Measurements from ENCODE around the gene PPP1R7. TPM values are rescaled to one million over a fixed set of nuclear protein-coding genes. Genes with fewer than 3 reads are reported as not detected.

PPP1R7 gene
- total RNA-seq, 1 experiment from 2014 or later: 49.1 TPM

GRCh38 chr2:241161646-241162281 is 11.5 kb downstream of the PPP1R7 start:
- H3K4me3 Mint-ChIP-seq: no peak overlapping the region
- no peak overlapping the region for H3K27ac Mint-ChIP-seq
- H3K27me3 Mint-ChIP-seq (ENCODE audit: low read depth): no peaks in the 10 kb centered on the region
- ATAC-seq (no peak), DNase-seq (ENCODE audit: low spot score) (no peak)
- TF ChIP-seq ZNF532 (CRISPR knock-in tag; IDR thresholded peaks at IDR 0.05; ENCODE audit: borderline replicate concordance): no peak
- TF ChIP-seq CREM (CRISPR knock-in tag; IDR thresholded peaks at IDR 0.05): no peak
- no peak for TF ChIP-seq MAX (CRISPR knock-in tag; IDR thresholded peaks at IDR 0.05)
- TF ChIP-seq TCF7 (CRISPR knock-in tag; IDR thresholded peaks at IDR 0.05; ENCODE audit: low read depth): no peak
- no peak for TF ChIP-seq E2F4 (CRISPR knock-in tag; IDR thresholded peaks at IDR 0.05; ENCODE audit: borderline replicate concordance, low read depth)
- CTCF ChIA-PET: interaction anchor here (0.5 kb wide), 1 partner anchor 360 kb away, joined by 4 read pairs; no protein-coding TSS in a partner anchor
- 0 out of 2 replicates have a peak, but pooled peaks cover 3% of the 10 kb centered on the region for H3K4me1 Mint-ChIP-seq
- no peaks in the 10 kb centered on the region for H3K9me3 Mint-ChIP-seq
- POLR2A ChIA-PET: no interaction called here
- peaks cover 12% of the 10 kb centered on the region; the same call in 1 of the 2 replicates for H3K36me3 Mint-ChIP-seq

GRCh38 chr2:241163601-241164118 is 13.4 kb downstream of the PPP1R7 start:
- H3K27me3 Mint-ChIP-seq (ENCODE audit: low read depth): no peaks in the 10 kb centered on the region
- no peak overlapping the region for H3K27ac Mint-ChIP-seq
- ATAC-seq (no peak), DNase-seq (ENCODE audit: low spot score) (no peak)
- peaks cover 14% of the 10 kb centered on the region for H3K36me3 Mint-ChIP-seq
- no peaks in the 10 kb centered on the region for H3K4me1 Mint-ChIP-seq
- H3K4me3 Mint-ChIP-seq: no peak overlapping the region
- H3K9me3 Mint-ChIP-seq: no peaks in the 10 kb centered on the region
- ChIA-PET CTCF (interaction anchor here (0.6 kb wide), 1 partner anchor 33 kb away, joined by 3 read pairs; no protein-coding TSS in a partner anchor), POLR2A (no interaction called here)
- no peak for TF ChIP-seq NFE2L1 (CRISPR knock-in tag; IDR thresholded peaks at IDR 0.05)
- no peak for TF ChIP-seq ZNF281 (CRISPR knock-in tag; IDR thresholded peaks at IDR 0.05)
- TF ChIP-seq FOXP1 (CRISPR knock-in tag; IDR thresholded peaks at IDR 0.05; ENCODE audit: borderline replicate concordance): no peak
- TF ChIP-seq JAZF1 (CRISPR knock-in tag; IDR thresholded peaks at IDR 0.05): no peak
- TF ChIP-seq ZBTB43 (CRISPR knock-in tag; IDR thresholded peaks at IDR 0.05): no peak
- TF ChIP-seq RORB (CRISPR knock-in tag; IDR thresholded peaks at IDR 0.05): no peak
- TF ChIP-seq FOXJ3 (CRISPR knock-in tag; IDR thresholded peaks at IDR 0.05; ENCODE audit: borderline replicate concordance): no peak
- TF ChIP-seq IRF1 (CRISPR knock-in tag; IDR thresholded peaks at IDR 0.05): no peak
- TF ChIP-seq MXD4 (CRISPR knock-in tag; IDR thresholded peaks at IDR 0.05; ENCODE audit: borderline replicate concordance): no peak
- no peak for TF ChIP-seq EMX1 (CRISPR knock-in tag; IDR thresholded peaks at IDR 0.05)
- no peak for TF ChIP-seq TEAD4 (CRISPR knock-in tag; IDR thresholded peaks at IDR 0.05)
- TF ChIP-seq SMAD4 (CRISPR knock-in tag; IDR thresholded peaks at IDR 0.05): no peak
- no peak for TF ChIP-seq ZNF423 (CRISPR knock-in tag; IDR thresholded peaks at IDR 0.05)
- TF ChIP-seq ZNF396 (CRISPR knock-in tag; IDR thresholded peaks at IDR 0.05; ENCODE audit: borderline replicate concordance): no peak
- TF ChIP-seq ZNF512 (CRISPR knock-in tag; IDR thresholded peaks at IDR 0.05; ENCODE audit: borderline replicate concordance): no peak
- TF ChIP-seq PRRX2 (CRISPR knock-in tag; IDR thresholded peaks at IDR 0.05): no peak
- no peak for TF ChIP-seq HMGA2 (CRISPR knock-in tag; IDR thresholded peaks at IDR 0.05)

All from WTC11 (cell line).